ENCODE data around the gene SLC7A4.
"Not testable (repeated sequence)": the region's sequence is repeated elsewhere in the genome, so short reads cannot be mapped to it uniquely, and the experiment has no call there.

The SLC7A4 gene

GRCh38 chr22:21067075-21067900 lies 34.9 kb upstream of the SLC7A4 start:
- TF ChIP-seq Cebpa-rat (IDR thresholded peaks at IDR 0.05): no peak

DNA sequence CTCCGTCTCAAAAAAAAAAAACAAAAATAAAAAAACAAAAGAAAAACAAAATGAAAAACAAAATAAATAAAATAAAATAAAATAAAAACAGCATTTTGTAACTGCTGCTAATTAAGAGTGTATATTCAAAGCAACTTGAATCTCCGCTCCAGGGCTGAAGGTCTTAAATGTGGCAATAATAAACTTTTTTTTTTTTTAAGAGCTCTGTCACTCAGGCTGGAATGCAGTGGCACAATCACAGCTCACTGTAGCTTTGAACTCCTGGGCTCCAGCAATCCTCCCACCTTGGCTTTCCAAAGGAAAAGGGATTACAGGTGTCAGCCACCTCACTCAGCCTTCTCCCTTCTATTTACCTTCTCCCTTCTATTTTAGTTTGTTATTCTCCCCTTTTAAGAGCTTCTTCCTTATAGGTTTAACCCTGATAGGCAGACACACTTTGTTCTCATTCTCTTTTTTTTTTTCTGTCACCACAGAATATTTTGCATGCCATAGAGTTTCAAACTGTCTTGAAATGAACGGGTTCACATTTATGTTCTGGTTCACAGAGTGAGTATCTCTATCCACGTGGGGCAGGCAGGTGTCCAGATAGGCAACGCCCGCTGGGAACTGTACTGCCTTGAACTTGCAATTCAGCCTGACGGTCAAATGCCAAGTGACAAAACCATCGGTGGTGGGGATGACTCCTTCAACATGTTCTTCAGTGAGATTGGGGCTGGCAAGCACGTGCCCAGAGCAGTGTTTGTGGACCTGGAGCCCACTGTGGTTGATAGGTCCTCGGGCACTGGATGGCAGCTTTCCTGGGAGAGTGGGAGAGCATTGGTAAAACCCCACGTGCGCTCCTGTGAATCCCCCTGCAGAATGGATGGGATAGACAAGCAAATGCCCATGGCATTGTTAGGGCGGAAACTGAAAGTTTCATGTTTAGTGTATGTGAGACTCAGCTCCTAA lies 32.8 kb upstream of the SLC7A4 start:
- Histone ChIP-seq H3K36me3 (no peaks in the 10 kb centered on the region), H3K4me1 (no peaks in the 10 kb centered on the region), H4K20me1 (no peaks in the 10 kb centered on the region), H3K4me3 (no peak overlapping the region), H3K9me3 (replicated peaks in 1 of 11) (peaks cover 0 to 7% (median 0%) of the 10 kb centered on the region in 11 experiments; a peak in 2 of 22 replicates), H3K27me3 (no peaks in the 10 kb centered on the region), H3K4me2 (no peak overlapping the region), H3K9ac (no peak overlapping the region), H3K27ac (no peak overlapping the region)
- no peak for TF ChIP-seq Cebpa-rat (IDR thresholded peaks at IDR 0.05)

More at GRCh38 chr22:21067075-21067900, 34.9 kb upstream of the SLC7A4 start:
- Histone ChIP-seq H3K27me3 (no peaks in the 10 kb centered on the region), H3K4me1 (no peaks in the 10 kb centered on the region), H3K9ac (no peak overlapping the region), H3K27ac (no peak overlapping the region), H3K9me3 (replicated peaks in 1 of 11) (peaks cover 1 to 23% (median 11%) of the 10 kb centered on the region in 11 experiments; a peak in 17 of 22 replicates), H3K4me2 (no peak overlapping the region), H3K4me3 (no peak overlapping the region), H3K36me3 (no peaks in the 10 kb centered on the region), H4K20me1 (no peaks in the 10 kb centered on the region)

DNA sequence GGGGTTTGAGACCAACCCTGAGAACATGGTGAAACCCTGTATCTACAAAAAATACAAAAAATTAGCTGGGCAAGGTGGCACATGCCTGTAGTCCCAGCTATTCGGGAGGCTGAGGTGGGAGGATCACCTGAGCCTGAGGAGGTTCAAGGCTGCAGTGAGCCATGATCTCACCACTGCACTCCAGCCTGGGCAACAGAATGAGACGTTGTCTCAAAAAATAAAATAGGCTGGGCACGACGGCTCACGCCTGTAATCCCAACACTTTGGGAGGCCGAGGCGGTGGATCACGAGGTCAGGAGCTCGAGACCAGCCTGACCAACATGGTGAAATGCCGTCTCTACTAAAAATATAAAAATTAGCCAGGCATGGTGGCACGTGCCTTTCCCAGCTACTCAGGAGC lies 32.1 kb upstream of the SLC7A4 start:
- not testable (repeated sequence) for H3K9ac ChIP-seq; H4K20me1 ChIP-seq; H3K9me3 ChIP-seq (replicated peaks in 1 of 11); H3K27ac ChIP-seq; H3K36me3 ChIP-seq; H3K4me1 ChIP-seq; H3K4me3 ChIP-seq; H3K27me3 ChIP-seq; H3K4me2 ChIP-seq

GRCh38 chr22:21061660-21062321 lies 29.4 kb upstream of the SLC7A4 start:
- H3K9ac ChIP-seq; H3K36me3 ChIP-seq; H3K4me1 ChIP-seq; H3K4me2 ChIP-seq; H4K20me1 ChIP-seq; H3K9me3 ChIP-seq (replicated peaks in 1 of 11); H3K27me3 ChIP-seq; H3K4me3 ChIP-seq; H3K27ac ChIP-seq: not testable (repeated sequence)

- H3K9ac ChIP-seq; H4K20me1 ChIP-seq; H3K27ac ChIP-seq; H3K4me2 ChIP-seq; H3K9me3 ChIP-seq (replicated peaks in 1 of 11); H3K4me3 ChIP-seq; H3K36me3 ChIP-seq; H3K27me3 ChIP-seq: not testable (repeated sequence)
- peaks cover 17 to 19% (median 18%) of the 10 kb centered on the region in 10 experiments for H3K4me1 ChIP-seq
Observed at GRCh38 chr22:21060363-21060762, 28.0 kb upstream of the SLC7A4 start.

- TF ChIP-seq Cebpa-rat (IDR thresholded peaks at IDR 0.05): no peak
- H3K27me3 ChIP-seq: no peaks in the 10 kb centered on the region
- H3K4me1 ChIP-seq: peaks cover 23 to 54% (median 48%) of the 10 kb centered on the region in 10 experiments
- H3K36me3 ChIP-seq: no peaks in the 10 kb centered on the region
- no peak overlapping the region; a peak in 1 of 22 replicates for H3K9ac ChIP-seq
- H3K9me3 ChIP-seq (replicated peaks in 1 of 11): no peaks in the 10 kb centered on the region
- H3K4me3 ChIP-seq: peak overlapping the region in 1 of 10 experiments; percentile 30; a peak in 2 of 20 replicates
- no peak overlapping the region for H3K27ac ChIP-seq
- H3K4me2 ChIP-seq: peak overlapping the region; percentile 70 to 88 (median 80)
- H4K20me1 ChIP-seq: 0 out of 22 replicates have a peak, but pooled peaks cover 0 to 2% (median 0%) of the 10 kb centered on the region in 11 experiments
Observed at GRCh38 chr22:21055880-21056319, 23.5 kb upstream of the SLC7A4 start.

- no peaks in the 10 kb centered on the region for H3K9me3 ChIP-seq (replicated peaks in 1 of 11)
Observed at GRCh38 chr22:21055564-21055834, 23.1 kb upstream of the SLC7A4 start.

GRCh38 chr22:21054714-21055563 lies 22.6 kb upstream of the SLC7A4 start:
- Histone ChIP-seq H3K27me3 (no peaks in the 10 kb centered on the region), H3K4me3 (peak overlapping the region in 1 of 10 experiments; percentile 30; a peak in 1 of 20 replicates), H3K36me3 (no peaks in the 10 kb centered on the region), H3K9ac (peak overlapping the region in 1 of 11 experiments; percentile 26; a peak in 1 of 22 replicates), H3K4me2 (peak overlapping the region; percentile 70 to 88 (median 80)), H4K20me1 (0 out of 22 replicates have a peak, but pooled peaks cover 0 to 2% (median 0%) of the 10 kb centered on the region in 11 experiments), H3K4me1 (peaks cover 23 to 61% (median 50%) of the 10 kb centered on the region in 10 experiments), H3K27ac (no peak overlapping the region), H3K9me3 (replicated peaks in 1 of 11) (no peaks in the 10 kb centered on the region)
- 0 out of 22 replicates have a peak, but pooled peaks of 1 of the 11 experiments have one; percentile 6 for TF ChIP-seq Cebpa-rat (IDR thresholded peaks at IDR 0.05)

More at GRCh38 chr22:21055564-21055834, 23.1 kb upstream of the SLC7A4 start:
- no peak overlapping the region for H3K27ac ChIP-seq
- peak overlapping the region in 1 of 11 experiments; percentile 26; a peak in 1 of 22 replicates for H3K9ac ChIP-seq
- no peaks in the 10 kb centered on the region for H3K36me3 ChIP-seq
- H3K4me1 ChIP-seq: peaks cover 23 to 57% (median 50%) of the 10 kb centered on the region in 10 experiments
- peak overlapping the region; percentile 70 to 88 (median 80) for H3K4me2 ChIP-seq
- TF ChIP-seq Cebpa-rat (IDR thresholded peaks at IDR 0.05): no peak
- 0 out of 22 replicates have a peak, but pooled peaks cover 0 to 2% (median 0%) of the 10 kb centered on the region in 11 experiments for H4K20me1 ChIP-seq
- peak overlapping the region in 1 of 10 experiments; percentile 30; a peak in 2 of 20 replicates for H3K4me3 ChIP-seq
- H3K27me3 ChIP-seq: no peaks in the 10 kb centered on the region
